ENCODE measurements around the gene FERMT1.
A peak's percentile ranks its signal among the peaks of the same experiment; 100 is the strongest.

The FERMT1 gene

DNA sequence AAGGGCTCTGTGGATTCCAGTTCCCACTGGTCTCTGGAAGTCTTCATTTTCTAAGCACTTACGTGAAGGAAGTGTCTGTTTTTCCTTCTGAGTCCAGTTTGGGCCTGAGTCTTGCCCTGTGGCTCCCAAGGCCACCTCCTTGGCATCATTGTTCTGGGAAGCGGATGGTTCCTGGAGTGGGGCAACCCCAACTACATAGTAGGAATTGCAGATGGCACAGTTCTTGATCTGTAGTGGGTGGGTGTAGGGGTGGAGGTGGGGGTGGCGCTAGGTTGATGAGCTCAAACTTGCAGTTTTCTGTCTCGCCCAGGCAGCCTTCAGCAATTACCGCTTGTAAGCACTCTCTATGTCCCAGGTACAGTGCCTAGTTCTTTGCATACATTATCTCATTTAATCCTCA, 7.2 kb upstream of the FERMT1 start:
- no peak overlapping the region for H3K4me3 ChIP-seq (ENCODE audit: low read length)
- TF ChIP-seq, protein P1, sequence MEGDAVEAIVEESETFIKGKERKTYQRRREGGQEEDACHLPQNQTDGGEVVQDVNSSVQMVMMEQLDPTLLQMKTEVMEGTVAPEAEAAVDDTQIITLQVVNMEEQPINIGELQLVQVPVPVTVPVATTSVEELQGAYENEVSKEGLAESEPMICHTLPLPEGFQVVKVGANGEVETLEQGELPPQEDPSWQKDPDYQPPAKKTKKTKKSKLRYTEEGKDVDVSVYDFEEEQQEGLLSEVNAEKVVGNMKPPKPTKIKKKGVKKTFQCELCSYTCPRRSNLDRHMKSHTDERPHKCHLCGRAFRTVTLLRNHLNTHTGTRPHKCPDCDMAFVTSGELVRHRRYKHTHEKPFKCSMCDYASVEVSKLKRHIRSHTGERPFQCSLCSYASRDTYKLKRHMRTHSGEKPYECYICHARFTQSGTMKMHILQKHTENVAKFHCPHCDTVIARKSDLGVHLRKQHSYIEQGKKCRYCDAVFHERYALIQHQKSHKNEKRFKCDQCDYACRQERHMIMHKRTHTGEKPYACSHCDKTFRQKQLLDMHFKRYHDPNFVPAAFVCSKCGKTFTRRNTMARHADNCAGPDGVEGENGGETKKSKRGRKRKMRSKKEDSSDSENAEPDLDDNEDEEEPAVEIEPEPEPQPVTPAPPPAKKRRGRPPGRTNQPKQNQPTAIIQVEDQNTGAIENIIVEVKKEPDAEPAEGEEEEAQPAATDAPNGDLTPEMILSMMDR (IDR thresholded peaks at IDR 0.05; ENCODE audit: insufficient read depth, low read depth, low read length, missing control alignments), result no peak
- no peak for DNase-seq (ENCODE audit: low read depth)

GRCh38 chr20:6127825-6128224, 5.0 kb upstream of the FERMT1 start:
- TF ChIP-seq, protein P1 (IDR thresholded peaks at IDR 0.05; ENCODE audit: insufficient read depth, low read depth, low read length, missing control alignments), result no peak
- no peak for DNase-seq (ENCODE audit: low read depth)
- no peak overlapping the region for H3K4me3 ChIP-seq (ENCODE audit: low read length)

- TF ChIP-seq, protein P1 (IDR thresholded peaks at IDR 0.05; ENCODE audit: insufficient read depth, low read depth, low read length, missing control alignments), result no peak
- DNase-seq (ENCODE audit: low read depth), result peak; percentile 76
- no peak overlapping the region for H3K4me3 ChIP-seq (ENCODE audit: low read length)
Observed at GRCh38 chr20:6126846-6127245, 4.0 kb upstream of the FERMT1 start.

- TF ChIP-seq, protein P1 (IDR thresholded peaks at IDR 0.05; ENCODE audit: insufficient read depth, low read depth, low read length, missing control alignments), result no peak
Observed at GRCh38 chr20:6123649-6124014, 802 bp upstream of the FERMT1 start.

DNA sequence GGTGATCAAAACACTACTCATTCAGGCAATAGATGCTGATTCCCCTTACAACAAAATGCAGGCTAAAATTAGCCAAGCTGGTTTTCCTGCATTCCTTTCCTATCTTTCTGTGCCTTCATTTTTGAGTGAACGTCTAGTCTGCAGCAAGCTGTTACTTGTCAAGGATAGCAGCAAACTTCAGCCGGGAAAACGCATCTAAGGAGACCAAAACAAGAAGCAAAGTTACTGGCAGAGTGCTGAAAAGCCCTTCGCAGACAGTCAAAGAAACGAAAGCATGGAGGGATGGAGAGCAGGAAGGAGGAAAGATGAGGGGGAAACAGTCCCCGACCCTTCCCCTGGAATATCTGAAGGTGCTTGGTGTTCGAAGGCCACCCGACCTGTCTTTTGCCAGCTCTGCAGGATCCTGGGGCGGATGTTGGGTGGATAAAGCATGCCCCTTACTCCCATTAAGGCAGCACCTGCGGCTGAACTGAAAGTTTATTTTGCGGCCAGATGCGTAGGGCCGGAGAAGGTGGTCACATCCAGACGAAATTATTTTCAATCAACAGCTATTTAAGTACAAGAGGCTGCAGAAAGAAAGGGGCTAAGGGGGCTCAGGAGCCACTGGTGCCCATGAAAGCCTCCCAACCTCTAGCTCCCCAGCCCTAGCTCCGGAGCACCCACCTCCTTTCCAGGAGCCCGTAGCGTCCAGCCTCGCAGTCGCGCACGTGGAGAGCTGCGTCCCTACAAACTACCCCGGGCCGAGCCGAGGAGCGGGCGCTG, 538 bp downstream of the FERMT1 start:
- TF ChIP-seq, protein P1 (IDR thresholded peaks at IDR 0.05; ENCODE audit: insufficient read depth, low read depth, low read length, missing control alignments), result no peak
- H3K4me3 ChIP-seq (ENCODE audit: low read length), result peak overlapping the region; percentile 81
- DNase-seq (ENCODE audit: low read depth), result peak; percentile 97

More at GRCh38 chr20:6123649-6124014, 802 bp upstream of the FERMT1 start:
- peak overlapping the region; percentile 81 for H3K4me3 ChIP-seq (ENCODE audit: low read length)
- DNase-seq (ENCODE audit: low read depth), result no peak

GRCh38 chr20:6121504-6121903, 1.3 kb downstream of the FERMT1 start:
- peak; percentile 21 for DNase-seq (ENCODE audit: low read depth)
- TF ChIP-seq, protein P1 (IDR thresholded peaks at IDR 0.05; ENCODE audit: insufficient read depth, low read depth, low read length, missing control alignments), result no peak
- H3K4me3 ChIP-seq (ENCODE audit: low read length), result peak overlapping the region; percentile 81

DNA sequence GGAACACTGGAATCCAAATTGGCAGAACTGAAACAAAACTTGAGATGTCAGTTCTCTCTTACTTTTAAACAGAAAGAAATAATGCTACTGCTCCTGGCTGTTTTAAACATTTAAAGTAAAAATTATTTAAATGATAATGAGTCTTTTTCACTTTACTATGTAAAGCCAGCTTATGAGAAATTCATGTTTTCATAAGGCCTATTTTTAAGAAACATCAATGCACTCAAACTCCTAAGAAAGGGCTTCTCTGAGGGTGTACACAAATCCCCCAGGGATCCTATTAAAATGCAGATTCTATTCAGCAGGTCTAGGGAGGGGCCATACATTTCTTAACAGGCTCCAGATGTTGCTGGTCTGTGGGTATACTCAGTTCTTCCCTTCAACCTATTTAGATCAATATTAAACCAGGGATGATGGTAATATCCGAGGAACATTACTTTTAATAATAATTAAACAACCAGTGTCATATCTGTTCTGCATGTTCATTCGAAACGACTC, 2.3 kb downstream of the FERMT1 start:
- no peak for DNase-seq (ENCODE audit: low read depth)
- H3K4me3 ChIP-seq (ENCODE audit: low read length), result peak overlapping the region; percentile 1
- TF ChIP-seq, protein P1 (IDR thresholded peaks at IDR 0.05; ENCODE audit: insufficient read depth, low read depth, low read length, missing control alignments), result no peak

Data from epithelial cell of esophagus (primary cell).